ENCODE data around the gene VPS52.
"Not testable (repeated sequence)": the region's sequence is repeated elsewhere in the genome, so short reads cannot be mapped to it uniquely, and the experiment has no call there.

VPS52 gene

DNA sequence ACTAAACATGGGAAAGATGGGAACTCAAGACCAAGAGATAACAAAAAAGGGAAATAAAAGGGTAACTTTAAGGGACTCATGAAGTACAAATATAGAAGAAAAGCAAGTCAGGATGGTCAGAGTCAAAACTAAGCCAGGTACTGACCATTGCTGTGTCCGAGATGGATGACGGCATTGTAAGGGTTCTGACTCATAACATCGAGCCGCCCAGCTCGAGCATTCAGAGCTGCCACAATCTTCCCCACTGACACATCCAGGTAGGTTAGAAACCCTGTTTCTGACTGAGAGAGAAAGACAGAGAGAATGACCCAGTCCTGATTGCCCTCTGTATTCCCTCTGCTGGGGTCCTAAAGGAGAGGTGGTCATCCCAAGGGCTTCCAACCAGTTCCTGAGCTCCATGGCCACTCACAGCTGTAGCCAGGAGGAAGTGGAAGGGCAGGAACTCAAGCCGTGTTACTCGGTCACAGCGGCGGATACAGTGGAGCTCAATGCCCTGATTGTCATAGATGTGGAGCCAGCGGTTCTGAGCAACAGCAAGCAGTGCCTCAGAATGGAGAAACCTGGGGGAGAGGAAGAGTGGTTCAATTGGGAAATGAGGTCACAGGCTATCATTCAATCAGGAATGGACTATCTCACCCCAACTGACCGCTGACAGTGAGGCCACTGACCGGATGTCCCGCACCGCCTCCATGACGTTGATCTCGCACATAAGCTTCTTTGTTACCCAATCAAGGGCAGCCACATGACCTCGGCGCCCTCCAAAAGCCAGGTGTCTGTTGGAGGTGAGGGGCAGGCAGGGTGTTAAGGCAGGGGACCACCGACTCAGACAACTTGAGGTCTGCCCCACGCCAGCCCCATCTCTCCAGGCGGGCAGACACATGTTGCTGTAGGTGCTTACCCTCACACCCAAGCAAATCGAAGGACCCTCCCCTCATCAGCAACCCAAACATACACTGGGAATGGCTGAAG, 15.6 kb upstream of the VPS52 start:
- TF ChIP-seq, protein P1, sequence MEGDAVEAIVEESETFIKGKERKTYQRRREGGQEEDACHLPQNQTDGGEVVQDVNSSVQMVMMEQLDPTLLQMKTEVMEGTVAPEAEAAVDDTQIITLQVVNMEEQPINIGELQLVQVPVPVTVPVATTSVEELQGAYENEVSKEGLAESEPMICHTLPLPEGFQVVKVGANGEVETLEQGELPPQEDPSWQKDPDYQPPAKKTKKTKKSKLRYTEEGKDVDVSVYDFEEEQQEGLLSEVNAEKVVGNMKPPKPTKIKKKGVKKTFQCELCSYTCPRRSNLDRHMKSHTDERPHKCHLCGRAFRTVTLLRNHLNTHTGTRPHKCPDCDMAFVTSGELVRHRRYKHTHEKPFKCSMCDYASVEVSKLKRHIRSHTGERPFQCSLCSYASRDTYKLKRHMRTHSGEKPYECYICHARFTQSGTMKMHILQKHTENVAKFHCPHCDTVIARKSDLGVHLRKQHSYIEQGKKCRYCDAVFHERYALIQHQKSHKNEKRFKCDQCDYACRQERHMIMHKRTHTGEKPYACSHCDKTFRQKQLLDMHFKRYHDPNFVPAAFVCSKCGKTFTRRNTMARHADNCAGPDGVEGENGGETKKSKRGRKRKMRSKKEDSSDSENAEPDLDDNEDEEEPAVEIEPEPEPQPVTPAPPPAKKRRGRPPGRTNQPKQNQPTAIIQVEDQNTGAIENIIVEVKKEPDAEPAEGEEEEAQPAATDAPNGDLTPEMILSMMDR (conservative IDR thresholded peaks at IDR 0.05; ENCODE audit: low read depth, low read length) = no peak
- H3K4me3 ChIP-seq (ENCODE audit: low read depth, low read length) = no peak overlapping the region
- DNase-seq (ENCODE audit: low read depth) = no peak

DNA sequence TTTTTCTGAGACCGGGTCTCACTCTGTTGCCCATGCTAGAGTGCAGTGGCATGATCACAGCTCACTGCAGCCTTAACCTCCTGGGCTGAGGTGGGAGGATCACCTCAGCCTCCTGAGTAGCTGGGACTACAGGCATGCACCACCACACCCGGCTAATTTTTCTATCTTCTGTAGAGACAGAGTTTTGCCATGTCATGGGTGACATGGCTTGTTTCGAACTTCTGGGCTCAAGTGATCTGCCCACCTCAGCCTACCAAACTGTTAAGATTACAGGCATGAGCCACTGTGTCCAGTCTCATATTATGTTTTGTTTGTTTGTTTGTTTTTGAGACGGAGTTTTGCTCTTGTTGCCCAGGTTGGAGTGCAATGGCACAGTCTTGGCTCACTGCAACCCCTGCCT, 13.5 kb upstream of the VPS52 start:
- not testable (repeated sequence) for H3K4me3 ChIP-seq (ENCODE audit: low read depth, low read length); DNase-seq (ENCODE audit: low read depth)

DNA sequence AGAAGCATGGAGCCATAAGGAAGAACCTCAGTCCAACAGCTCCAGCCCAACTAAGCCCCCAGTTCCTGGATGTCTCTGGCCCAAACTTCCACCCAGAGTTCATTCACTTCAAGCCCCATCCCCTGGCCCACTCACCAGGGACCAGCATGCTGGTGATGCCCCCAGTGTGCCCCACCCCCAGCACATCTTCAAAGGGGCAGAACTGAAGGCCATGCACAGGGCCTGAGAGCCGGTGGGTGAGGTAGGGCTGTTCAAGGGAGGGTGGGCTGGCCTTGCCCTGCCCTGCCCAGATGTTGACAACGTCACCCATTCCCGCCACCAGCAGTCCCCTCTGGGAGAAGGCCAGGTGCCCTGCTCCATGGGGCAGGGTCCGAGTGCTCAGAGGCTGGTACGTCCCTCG, 8.9 kb upstream of the VPS52 start:
- no peak overlapping the region for H3K4me3 ChIP-seq (ENCODE audit: low read depth, low read length)
- TF ChIP-seq, protein P1 (conservative IDR thresholded peaks at IDR 0.05; ENCODE audit: low read depth, low read length) = no peak
- DNase-seq (ENCODE audit: low read depth) = no peak

DNA sequence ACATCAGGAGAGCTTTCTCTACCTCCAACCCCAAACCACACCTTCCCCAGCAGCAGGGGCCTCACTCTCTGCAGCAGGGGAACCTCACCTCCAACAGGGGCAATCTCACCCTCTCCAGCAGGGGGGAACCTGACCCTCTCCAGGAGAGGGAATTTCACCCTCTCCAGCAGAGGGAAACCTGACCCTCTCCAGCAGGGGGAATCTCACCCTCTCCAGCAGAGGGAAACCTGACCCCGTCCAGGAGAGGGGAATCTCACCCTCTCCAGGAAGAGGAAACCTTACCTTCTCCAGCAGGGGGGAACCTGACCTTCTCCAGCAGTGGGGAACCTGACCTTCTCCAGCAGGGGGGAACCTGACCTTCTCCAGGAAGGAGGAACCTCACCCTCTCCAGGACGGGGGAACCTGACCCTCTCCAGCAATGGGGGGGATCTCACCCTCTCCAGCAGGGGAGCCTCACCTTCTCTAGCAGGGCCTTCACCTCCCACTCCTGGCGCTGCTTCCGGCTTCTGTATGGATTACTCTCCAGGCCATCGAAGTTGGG, 8.4 kb upstream of the VPS52 start:
- H3K4me3 ChIP-seq (ENCODE audit: low read depth, low read length) = no peak overlapping the region
- DNase-seq (ENCODE audit: low read depth) = peak; percentile 69
- TF ChIP-seq, protein P1 (conservative IDR thresholded peaks at IDR 0.05; ENCODE audit: low read depth, low read length) = peak; percentile 69

DNA sequence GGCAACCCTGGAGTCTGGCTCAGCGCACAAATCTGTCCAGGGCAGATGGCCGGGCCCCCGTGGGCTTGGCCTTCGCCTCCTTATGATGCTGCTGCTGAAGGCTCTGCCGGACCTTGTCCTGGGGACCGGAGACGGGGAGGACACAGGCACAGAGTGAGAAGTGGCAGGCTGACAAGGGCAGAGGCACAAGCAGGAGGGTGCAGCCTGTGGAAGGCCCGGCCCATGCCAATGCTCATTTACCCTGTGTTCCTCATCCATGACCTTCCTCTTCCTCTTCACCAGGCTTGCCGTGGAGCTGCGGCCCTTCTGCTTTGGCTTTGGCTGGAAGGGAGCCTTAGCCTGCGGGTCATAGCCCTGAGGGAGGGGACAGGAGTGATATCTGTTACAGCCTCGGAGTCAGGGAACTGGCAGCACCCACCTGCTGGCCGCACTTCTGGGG, 7.6 kb upstream of the VPS52 start:
- TF ChIP-seq, protein P1 (conservative IDR thresholded peaks at IDR 0.05; ENCODE audit: low read depth, low read length) = no peak
- no peak overlapping the region for H3K4me3 ChIP-seq (ENCODE audit: low read depth, low read length)
- no peak for DNase-seq (ENCODE audit: low read depth)

DNA sequence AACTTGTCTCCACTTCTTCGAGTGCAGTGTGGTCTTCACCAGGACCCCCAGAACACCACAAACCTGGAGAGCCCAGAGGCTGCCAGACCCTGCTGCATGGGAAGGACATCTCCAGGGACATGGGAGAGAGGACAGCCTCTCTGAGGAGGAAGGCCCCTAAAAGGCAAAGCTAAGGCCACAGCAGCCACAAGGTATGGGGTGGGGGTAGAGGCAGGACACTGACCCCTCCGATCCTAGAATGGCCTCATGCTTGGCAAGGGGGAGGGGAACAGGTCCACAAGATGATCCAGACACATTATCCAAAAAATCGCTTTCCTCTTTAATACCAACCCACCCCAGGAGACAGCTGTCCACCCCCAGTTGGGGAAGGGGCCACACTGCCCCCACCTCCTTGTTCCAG, 7.1 kb upstream of the VPS52 start:
- no peak for DNase-seq (ENCODE audit: low read depth)
- no peak overlapping the region for H3K4me3 ChIP-seq (ENCODE audit: low read depth, low read length)
- TF ChIP-seq, protein P1 (conservative IDR thresholded peaks at IDR 0.05; ENCODE audit: low read depth, low read length) = no peak

DNA sequence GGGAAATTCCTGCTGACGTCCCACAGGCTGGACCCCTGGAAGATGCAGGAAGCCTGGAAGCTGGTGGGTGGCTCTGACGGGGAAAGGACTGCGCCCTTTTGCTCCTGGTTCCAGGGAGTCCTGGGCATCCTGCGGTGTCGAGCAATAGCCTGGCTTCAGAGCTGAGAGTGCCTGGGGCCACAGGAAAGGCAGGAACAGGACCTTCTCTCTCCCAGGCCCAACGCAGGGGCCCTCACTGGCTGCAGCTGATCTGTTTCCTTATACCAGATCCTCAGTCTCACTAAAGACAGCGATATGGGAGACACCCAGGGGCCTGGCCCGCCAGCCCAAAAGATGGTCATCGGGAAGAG, 6.7 kb upstream of the VPS52 start:
- DNase-seq (ENCODE audit: low read depth) = no peak
- TF ChIP-seq, protein P1 (conservative IDR thresholded peaks at IDR 0.05; ENCODE audit: low read depth, low read length) = no peak
- H3K4me3 ChIP-seq (ENCODE audit: low read depth, low read length) = no peak overlapping the region

All from choroid plexus epithelial cell (primary cell).